ENCODE measurements around the gene DLL3. TPM values are rescaled to one million over a fixed set of nuclear protein-coding genes. Genes with fewer than 3 reads are reported as not detected.
"Not testable (repeated sequence)": the region's sequence is repeated elsewhere in the genome, so short reads cannot be mapped to it uniquely, and the experiment has no call there.

DLL3 gene, protein sequence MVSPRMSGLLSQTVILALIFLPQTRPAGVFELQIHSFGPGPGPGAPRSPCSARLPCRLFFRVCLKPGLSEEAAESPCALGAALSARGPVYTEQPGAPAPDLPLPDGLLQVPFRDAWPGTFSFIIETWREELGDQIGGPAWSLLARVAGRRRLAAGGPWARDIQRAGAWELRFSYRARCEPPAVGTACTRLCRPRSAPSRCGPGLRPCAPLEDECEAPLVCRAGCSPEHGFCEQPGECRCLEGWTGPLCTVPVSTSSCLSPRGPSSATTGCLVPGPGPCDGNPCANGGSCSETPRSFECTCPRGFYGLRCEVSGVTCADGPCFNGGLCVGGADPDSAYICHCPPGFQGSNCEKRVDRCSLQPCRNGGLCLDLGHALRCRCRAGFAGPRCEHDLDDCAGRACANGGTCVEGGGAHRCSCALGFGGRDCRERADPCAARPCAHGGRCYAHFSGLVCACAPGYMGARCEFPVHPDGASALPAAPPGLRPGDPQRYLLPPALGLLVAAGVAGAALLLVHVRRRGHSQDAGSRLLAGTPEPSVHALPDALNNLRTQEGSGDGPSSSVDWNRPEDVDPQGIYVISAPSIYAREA
- total RNA-seq (2021; fragmentation: NEBNext Ultra II Directional; extraction: Animal tissue kit (Norgen Biotek cat#: 25700)) = under 1 TPM in 2 of 6 experiments, not detected in 4; 0.38 to 0.45 TPM
- long read RNA-seq = 0 reads

DNA sequence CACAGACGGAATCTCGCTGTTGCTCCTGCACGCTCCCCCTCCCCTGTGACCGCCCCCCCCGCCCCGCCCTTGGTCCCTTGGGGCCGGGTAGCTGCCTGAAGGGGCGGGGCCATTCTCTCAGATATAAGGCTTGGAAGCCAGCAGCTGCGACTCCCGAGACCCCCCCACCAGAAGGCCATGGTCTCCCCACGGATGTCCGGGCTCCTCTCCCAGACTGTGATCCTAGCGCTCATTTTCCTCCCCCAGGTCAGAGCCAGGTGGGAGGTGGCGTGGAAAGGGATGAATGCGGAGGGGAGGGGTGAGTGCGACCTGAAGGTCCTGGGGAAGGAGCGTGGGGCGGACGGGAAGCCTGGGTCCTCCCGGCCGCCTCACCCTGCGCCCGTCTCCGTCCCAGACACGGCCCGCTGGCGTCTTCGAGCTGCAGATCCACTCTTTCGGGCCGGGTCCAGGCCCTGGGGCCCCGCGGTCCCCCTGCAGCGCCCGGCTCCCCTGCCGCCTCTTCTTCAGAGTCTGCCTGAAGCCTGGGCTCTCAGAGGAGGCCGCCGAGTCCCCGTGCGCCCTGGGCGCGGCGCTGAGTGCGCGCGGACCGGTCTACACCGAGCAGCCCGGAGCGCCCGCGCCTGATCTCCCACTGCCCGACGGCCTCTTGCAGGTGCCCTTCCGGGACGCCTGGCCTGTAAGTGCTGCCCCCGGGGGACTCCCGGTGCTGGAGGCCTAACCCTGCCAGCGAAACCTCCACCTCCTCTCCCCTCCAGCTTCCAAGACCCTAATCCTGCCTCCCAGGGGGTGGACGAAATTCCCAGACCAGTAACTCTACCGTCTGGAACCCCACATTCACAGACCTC is at the start of gene DLL3:
Gene DLL3, plus strand, starts transcription at position 150 of the 845 bp plus-strand sequence. Its CDS starts 28 bp downstream, at position 178.
- DNase-seq = no peak
- H3K9me3 Mint-ChIP-seq = no peaks in the 10 kb centered on the region
- peaks cover 42% of the 10 kb centered on the region for H3K27me3 Mint-ChIP-seq (ENCODE audit: insufficient read depth)
- H3K4me3 Mint-ChIP-seq = peak within 1 kb of the TSS; percentile 77
- TF ChIP-seq, protein P1, sequence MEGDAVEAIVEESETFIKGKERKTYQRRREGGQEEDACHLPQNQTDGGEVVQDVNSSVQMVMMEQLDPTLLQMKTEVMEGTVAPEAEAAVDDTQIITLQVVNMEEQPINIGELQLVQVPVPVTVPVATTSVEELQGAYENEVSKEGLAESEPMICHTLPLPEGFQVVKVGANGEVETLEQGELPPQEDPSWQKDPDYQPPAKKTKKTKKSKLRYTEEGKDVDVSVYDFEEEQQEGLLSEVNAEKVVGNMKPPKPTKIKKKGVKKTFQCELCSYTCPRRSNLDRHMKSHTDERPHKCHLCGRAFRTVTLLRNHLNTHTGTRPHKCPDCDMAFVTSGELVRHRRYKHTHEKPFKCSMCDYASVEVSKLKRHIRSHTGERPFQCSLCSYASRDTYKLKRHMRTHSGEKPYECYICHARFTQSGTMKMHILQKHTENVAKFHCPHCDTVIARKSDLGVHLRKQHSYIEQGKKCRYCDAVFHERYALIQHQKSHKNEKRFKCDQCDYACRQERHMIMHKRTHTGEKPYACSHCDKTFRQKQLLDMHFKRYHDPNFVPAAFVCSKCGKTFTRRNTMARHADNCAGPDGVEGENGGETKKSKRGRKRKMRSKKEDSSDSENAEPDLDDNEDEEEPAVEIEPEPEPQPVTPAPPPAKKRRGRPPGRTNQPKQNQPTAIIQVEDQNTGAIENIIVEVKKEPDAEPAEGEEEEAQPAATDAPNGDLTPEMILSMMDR (IDR thresholded peaks at IDR 0.05) = no peak
- H3K4me1 Mint-ChIP-seq (ENCODE audit: low read depth) = peaks cover 18% of the 10 kb centered on the region
- H3K27ac Mint-ChIP-seq = peak within 1 kb of the TSS; percentile 9; the same call in 1 of the 2 replicates
- no peaks in the 10 kb centered on the region for H3K36me3 Mint-ChIP-seq (ENCODE audit: low read depth)

DNA sequence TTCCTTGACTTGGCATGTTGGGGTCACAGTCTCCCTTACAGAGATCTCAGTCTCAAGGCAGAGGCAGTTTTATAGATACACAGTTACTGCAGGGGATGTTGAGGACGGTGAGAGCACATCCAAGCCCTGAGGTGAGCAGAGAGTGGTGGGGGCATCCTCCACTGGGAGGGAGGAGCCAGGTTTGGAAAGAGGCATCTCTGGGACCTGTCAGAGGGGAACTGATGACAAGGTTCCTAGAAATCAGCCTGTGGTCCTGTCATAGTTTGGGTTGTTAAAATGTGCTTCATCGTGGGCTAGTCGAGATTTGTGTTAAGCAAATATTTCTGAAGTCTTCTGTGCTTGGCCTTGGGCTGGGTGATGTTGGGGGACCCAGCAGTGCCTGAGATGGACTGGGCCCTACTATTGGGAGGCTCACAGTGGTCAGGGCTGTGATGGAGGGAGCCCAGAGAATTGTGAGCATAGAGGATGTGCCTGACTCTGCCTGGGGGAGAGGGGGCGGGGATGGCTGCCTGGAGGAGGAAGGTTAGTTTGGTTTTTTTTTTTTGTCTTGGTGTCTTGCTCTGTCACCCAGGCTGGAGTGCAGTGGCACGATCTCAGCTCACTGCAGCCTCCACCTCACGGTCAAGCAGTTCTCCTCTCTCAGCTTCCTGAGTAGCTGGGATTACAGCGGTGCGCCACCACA is 49.5 kb upstream of the DLL3 start:
- H3K4me3 Mint-ChIP-seq = peak overlapping the region; percentile 30; the same call in 1 of the 2 replicates
- H3K9me3 Mint-ChIP-seq = peaks cover 3% of the 10 kb centered on the region; the same call in 1 of the 2 replicates
- H3K4me1 Mint-ChIP-seq (ENCODE audit: low read depth) = peaks cover 71% of the 10 kb centered on the region
- TF ChIP-seq, protein P1 (IDR thresholded peaks at IDR 0.05) = no peak
- DNase-seq = no peak
- H3K27ac Mint-ChIP-seq = peak overlapping the region; percentile 80
- peaks cover 14% of the 10 kb centered on the region for H3K27me3 Mint-ChIP-seq (ENCODE audit: insufficient read depth)
- H3K36me3 Mint-ChIP-seq (ENCODE audit: low read depth) = peaks cover 53% of the 10 kb centered on the region

DNA sequence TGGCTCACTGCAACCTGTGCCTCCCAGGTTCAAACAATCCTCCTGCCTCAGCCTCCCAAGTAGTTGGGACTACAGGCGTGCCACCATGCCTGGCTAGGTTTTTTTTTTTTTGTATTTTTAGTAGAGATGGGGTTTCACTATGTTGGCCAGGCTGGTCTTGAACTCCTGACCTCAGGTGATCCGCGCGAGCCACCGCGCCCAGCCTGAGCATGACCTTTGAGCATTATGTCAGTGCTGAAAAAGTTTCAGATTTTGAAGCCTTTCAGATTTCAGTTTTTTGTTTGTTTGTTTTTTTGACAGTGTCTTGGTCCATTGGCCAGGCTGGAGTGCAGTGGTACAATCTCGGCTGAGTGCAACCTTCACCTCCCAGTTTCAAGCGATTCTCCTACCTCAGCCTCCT is 47.5 kb upstream of the DLL3 start:
- H3K4me3 Mint-ChIP-seq = not testable (repeated sequence)

DNA sequence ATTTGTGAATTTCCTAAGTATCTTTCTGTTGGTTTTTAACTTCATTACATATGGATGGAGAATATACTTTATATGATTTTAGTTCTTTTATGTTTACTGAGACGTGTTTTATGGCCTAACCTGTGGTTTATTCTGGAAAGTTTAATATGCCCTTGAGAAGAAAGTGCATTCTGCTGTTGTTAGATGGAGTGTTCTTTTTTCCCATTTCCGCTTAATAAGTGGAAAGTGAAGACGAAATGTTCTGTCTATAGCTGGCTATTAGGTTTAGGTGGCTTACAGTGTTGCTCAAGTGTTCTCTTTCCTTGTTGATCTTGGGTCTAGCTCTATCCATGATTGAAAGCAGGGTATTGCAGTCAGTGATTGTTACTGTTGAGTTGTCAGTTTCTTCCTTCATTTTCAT is 35.3 kb upstream of the DLL3 start:
- Mint-ChIP-seq H3K4me3 (no peak overlapping the region), H3K9me3 (no peaks in the 10 kb centered on the region), H3K27me3 (ENCODE audit: insufficient read depth) (no peaks in the 10 kb centered on the region), H3K4me1 (ENCODE audit: low read depth) (no peaks in the 10 kb centered on the region), H3K27ac (no peak overlapping the region), H3K36me3 (ENCODE audit: low read depth) (peaks cover 40% of the 10 kb centered on the region)
- TF ChIP-seq, protein P1 (IDR thresholded peaks at IDR 0.05) = no peak
- no peak for DNase-seq

More for the DNA sequence above, 47.5 kb upstream of the DLL3 start:
- H3K9me3 Mint-ChIP-seq; H3K27me3 Mint-ChIP-seq (ENCODE audit: insufficient read depth); H3K27ac Mint-ChIP-seq; DNase-seq: not testable (repeated sequence)
- Mint-ChIP-seq H3K36me3 (ENCODE audit: low read depth) (peaks cover 41% of the 10 kb centered on the region), H3K4me1 (ENCODE audit: low read depth) (peaks cover 54% of the 10 kb centered on the region)

DNA sequence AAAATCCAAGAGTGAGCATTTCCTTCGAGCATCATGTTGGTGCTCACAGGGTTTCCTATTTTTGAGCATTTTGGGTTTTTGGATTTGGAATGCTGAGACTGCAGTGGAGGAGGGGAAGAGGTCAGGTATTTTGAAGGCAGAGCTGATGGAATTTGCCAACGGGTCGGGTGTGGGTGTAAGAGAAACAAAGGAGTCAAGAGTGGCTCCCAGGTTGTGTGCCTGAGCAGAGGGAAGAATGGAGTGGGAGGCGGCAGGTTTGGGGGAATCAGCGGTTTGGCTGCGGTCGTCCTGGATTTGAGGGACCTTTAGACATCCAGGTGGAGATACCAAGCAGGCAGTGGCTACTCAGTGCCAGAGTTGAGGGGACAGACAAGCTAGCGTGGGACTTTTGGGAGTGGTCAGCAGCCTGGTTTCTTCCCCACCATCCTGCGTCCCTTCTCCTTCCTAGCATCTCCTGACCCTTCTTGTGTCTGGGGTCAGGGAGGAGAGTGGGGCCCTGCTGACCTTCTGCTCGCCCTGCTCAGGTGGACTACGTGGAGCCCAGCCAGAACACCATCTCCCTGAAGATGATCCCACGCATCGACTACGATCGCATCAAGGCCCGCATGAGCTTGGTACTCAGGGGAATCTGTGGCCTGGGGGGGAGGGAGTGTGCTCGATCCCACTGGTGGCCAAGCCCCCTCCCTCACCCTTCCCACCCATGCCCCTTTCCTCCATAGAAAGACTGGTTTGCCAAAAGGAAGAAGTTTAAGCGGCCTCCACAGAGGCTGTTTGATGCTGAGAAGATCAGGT is 32.6 kb upstream of the DLL3 start:
- Mint-ChIP-seq H3K27ac (no peak overlapping the region), H3K36me3 (ENCODE audit: low read depth) (peaks cover 42% of the 10 kb centered on the region), H3K4me1 (ENCODE audit: low read depth) (peaks cover 16% of the 10 kb centered on the region), H3K9me3 (no peaks in the 10 kb centered on the region), H3K4me3 (no peak overlapping the region), H3K27me3 (ENCODE audit: insufficient read depth) (no peaks in the 10 kb centered on the region; the same call in 1 of the 2 replicates)
- no peak for DNase-seq
- TF ChIP-seq, protein P1 (IDR thresholded peaks at IDR 0.05) = no peak

All from HFFc6 (cell line).